Endothelial cell of umbilical vein (primary cell): ENCODE results near the gene CCDC27.
"Not testable (repeated sequence)": the region's sequence is repeated elsewhere in the genome, so short reads cannot be mapped to it uniquely, and the experiment has no call there.

Experiments used
- MYC ChIP-seq: IDR thresholded peaks from one replicate; pipeline ENCODE4 v1.6.1; 2011; ENCODE audit warnings: mild to moderate bottlenecking, low read depth, low read length
- TF ChIP-seq, protein P1 (sequence below): IDR thresholded peaks from 2 replicates; pipeline ENCODE4 v1.6.1; 2011; ENCODE audit not compliant: insufficient read depth, insufficient read length
- TF ChIP-seq, protein P2 (sequence below), 2 donors: IDR thresholded peaks; 1 replicate in 1 of 2; 2 replicates in 1 of 2; pipeline ENCODE4 v1.5.1; 2011; ENCODE audit warnings: low read length in 2 of 2, mild to moderate bottlenecking in 2 of 2, moderate library complexity in 2 of 2, control low read depth in 1 of 2, inconsistent platforms in 1 of 2, low read depth in 1 of 2; ENCODE audit not compliant: insufficient read depth in 1 of 2; ENCODE audit errors: extremely low read depth in 1 of 2

DNA sequence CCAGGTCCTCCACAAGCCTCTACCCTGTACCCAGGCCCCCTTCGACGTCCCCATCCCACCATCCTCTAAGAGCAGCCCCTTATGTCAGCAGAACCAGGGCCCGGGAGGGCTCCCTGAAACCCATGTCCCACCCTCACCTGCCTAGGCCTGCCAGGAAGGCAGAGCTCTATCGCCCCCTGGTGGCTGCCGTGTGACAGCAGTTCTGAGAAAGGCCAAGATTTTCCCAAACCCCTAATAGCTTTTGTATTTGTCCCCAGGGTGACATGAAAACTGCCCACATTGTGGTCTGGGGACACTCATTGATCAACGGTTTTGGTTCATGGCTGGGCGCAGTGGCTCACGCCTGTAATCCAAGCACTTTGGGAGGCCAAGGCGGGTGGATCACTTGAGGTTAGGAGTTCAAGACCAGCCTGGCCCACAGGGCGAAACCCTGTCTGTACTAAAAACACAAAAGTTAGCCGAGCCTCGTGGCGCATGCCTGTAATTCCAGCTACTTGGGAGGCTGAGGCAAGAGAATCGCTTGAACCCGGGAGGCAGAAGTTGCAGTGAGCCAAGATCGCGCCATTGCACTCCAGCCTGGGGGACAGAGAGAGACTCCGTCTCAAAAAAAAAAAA is 27.7 kb upstream of the CCDC27 start:
- TF ChIP-seq, protein P1, sequence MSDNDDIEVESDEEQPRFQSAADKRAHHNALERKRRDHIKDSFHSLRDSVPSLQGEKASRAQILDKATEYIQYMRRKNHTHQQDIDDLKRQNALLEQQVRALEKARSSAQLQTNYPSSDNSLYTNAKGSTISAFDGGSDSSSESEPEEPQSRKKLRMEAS: not testable (repeated sequence)
- TF ChIP-seq, protein P2, sequence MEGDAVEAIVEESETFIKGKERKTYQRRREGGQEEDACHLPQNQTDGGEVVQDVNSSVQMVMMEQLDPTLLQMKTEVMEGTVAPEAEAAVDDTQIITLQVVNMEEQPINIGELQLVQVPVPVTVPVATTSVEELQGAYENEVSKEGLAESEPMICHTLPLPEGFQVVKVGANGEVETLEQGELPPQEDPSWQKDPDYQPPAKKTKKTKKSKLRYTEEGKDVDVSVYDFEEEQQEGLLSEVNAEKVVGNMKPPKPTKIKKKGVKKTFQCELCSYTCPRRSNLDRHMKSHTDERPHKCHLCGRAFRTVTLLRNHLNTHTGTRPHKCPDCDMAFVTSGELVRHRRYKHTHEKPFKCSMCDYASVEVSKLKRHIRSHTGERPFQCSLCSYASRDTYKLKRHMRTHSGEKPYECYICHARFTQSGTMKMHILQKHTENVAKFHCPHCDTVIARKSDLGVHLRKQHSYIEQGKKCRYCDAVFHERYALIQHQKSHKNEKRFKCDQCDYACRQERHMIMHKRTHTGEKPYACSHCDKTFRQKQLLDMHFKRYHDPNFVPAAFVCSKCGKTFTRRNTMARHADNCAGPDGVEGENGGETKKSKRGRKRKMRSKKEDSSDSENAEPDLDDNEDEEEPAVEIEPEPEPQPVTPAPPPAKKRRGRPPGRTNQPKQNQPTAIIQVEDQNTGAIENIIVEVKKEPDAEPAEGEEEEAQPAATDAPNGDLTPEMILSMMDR (IDR thresholded peaks at IDR 0.05; ENCODE audit: extremely low read depth in 1 of 2, insufficient read depth in 1 of 2, low read depth in 1 of 2, low read length in 2 of 2): peak; percentile 87 to 96
- TF ChIP-seq MYC: not testable (repeated sequence)
